WTC11 (cell line): Measurements from ENCODE around the gene ADAT3. TPM values are rescaled to one million over a fixed set of nuclear protein-coding genes. Genes with fewer than 3 reads are reported as not detected.

Source experiments
- ATAC-seq: fragments of 200-7000 bp; cut with Tn5 transposase; 2 replicates; pipeline ENCODE4 v1.10.0; 2021; ENCODE audit warnings: mild to moderate bottlenecking, moderate library complexity
- CTCF ChIA-PET: fragments of 300-600 bp; sonication (Branson Sonifier 250); formaldehyde crosslinking; loops from one replicate; lab custom pipeline; 2021; ENCODE audit warnings: antibody characterized with exemption; lab: Charles Lee
- POLR2A ChIA-PET: fragments of 350-600 bp; sonication (Branson Sonifier 250); formaldehyde crosslinking; loops from one replicate; lab custom pipeline; 2021; ENCODE audit warnings: antibody characterized with exemption; lab: Charles Lee
- DNase-seq: peaks from one replicate; pipeline ENCODE4 v3.0.0; 2021; ENCODE audit warnings: low spot score
- H3K27ac Mint-ChIP-seq: 2 replicates; pipeline ENCODE4 v1.8.0; 2021; ENCODE audit warnings: mixed read lengths
- H3K27me3 Mint-ChIP-seq: 2 replicates; pipeline ENCODE4 v1.8.0; 2021; ENCODE audit warnings: low read depth, mild to moderate bottlenecking, moderate library complexity, mixed read lengths
- H3K36me3 Mint-ChIP-seq: 2 replicates; pipeline ENCODE4 v1.8.0; 2021; ENCODE audit warnings: mixed read lengths
- H3K4me1 Mint-ChIP-seq: 2 replicates; pipeline ENCODE4 v1.8.0; 2022; ENCODE audit warnings: mixed read lengths
- H3K4me3 Mint-ChIP-seq: 2 replicates; pipeline ENCODE4 v1.8.0; 2021; ENCODE audit warnings: mild to moderate bottlenecking, moderate library complexity, mixed read lengths
- H3K9me3 Mint-ChIP-seq: 2 replicates; pipeline ENCODE4 v1.8.0; 2021; ENCODE audit warnings: mixed read lengths
- ATF1 ChIP-seq: sonication (generic); formaldehyde crosslinking; IDR thresholded peaks from 2 replicates; pipeline ENCODE4 v1.8.1; 2023; ENCODE audit warnings: mild to moderate bottlenecking, moderate library complexity, missing genetic modification reagents
- CREB1 ChIP-seq: sonication (generic); formaldehyde crosslinking; IDR thresholded peaks from 2 replicates; pipeline ENCODE4 v1.8.0; 2023; ENCODE audit warnings: mild to moderate bottlenecking, missing genetic modification reagents
- ELF4 ChIP-seq: sonication (generic); formaldehyde crosslinking; IDR thresholded peaks from 2 replicates; pipeline ENCODE4 v1.8.1; 2022; ENCODE audit warnings: low read depth, mild to moderate bottlenecking, moderate library complexity, missing genetic modification reagents
- FOXP1 ChIP-seq: sonication (generic); formaldehyde crosslinking; IDR thresholded peaks from 2 replicates; pipeline ENCODE4 v1.8.0; 2022; ENCODE audit warnings: missing genetic modification reagents, mild to moderate bottlenecking, moderate library complexity, borderline replicate concordance
- GTF2I ChIP-seq: fragments of 250-450 bp; sonication (Bioruptor Pico); conservative IDR thresholded peaks from 2 replicates; pipeline ENCODE4 v1.4.0; 2021; ENCODE audit warnings: mild to moderate bottlenecking
- HMGA2 ChIP-seq: fragments of 250-450 bp; sonication (Bioruptor Pico); IDR thresholded peaks from 2 replicates; pipeline ENCODE4 v1.4.0; 2021; ENCODE audit warnings: mild to moderate bottlenecking, moderate library complexity
- JAZF1 ChIP-seq: fragments of 250-450 bp; sonication (Bioruptor Pico); IDR thresholded peaks from 2 replicates; pipeline ENCODE4 v1.9.0; 2021; ENCODE audit warnings: moderate library complexity, mild to moderate bottlenecking, inconsistent platforms
- KAT7 ChIP-seq: sonication (generic); formaldehyde crosslinking; IDR thresholded peaks from 2 replicates; pipeline ENCODE4 v1.8.1; 2023; ENCODE audit warnings: missing genetic modification reagents, mild to moderate bottlenecking, borderline replicate concordance
- MXD4 ChIP-seq: fragments of 250-450 bp; sonication (Bioruptor Pico); IDR thresholded peaks from 2 replicates; pipeline ENCODE4 v1.8.0; 2021; ENCODE audit warnings: mild to moderate bottlenecking, moderate library complexity, borderline replicate concordance
- NFATC4 ChIP-seq: fragments of 250-450 bp; sonication (Bioruptor Pico); IDR thresholded peaks from 2 replicates; pipeline ENCODE4 v1.9.0; 2021; ENCODE audit warnings: mild to moderate bottlenecking
- NR1H2 ChIP-seq: sonication (generic); formaldehyde crosslinking; IDR thresholded peaks from 2 replicates; pipeline ENCODE4 v1.9.0; 2021; ENCODE audit warnings: mild to moderate bottlenecking, moderate library complexity, missing genetic modification reagents
- RELA ChIP-seq: sonication (generic); formaldehyde crosslinking; IDR thresholded peaks from 2 replicates; pipeline ENCODE4 v1.8.1; 2022; ENCODE audit warnings: missing genetic modification reagents, mild to moderate bottlenecking, borderline replicate concordance
- SMAD3 ChIP-seq: sonication (generic); formaldehyde crosslinking; IDR thresholded peaks from 2 replicates; pipeline ENCODE4 v1.8.0; 2022; ENCODE audit warnings: missing genetic modification reagents, mild to moderate bottlenecking, borderline replicate concordance
- TP53 ChIP-seq: sonication (generic); formaldehyde crosslinking; IDR thresholded peaks from 2 replicates; pipeline ENCODE4 v1.8.1; 2023; ENCODE audit warnings: mild to moderate bottlenecking, missing genetic modification reagents
- ZNF232 ChIP-seq: sonication (generic); formaldehyde crosslinking; IDR thresholded peaks from 2 replicates; pipeline ENCODE4 v1.8.0; 2022; ENCODE audit warnings: mild to moderate bottlenecking, missing genetic modification reagents
- ZNF263 ChIP-seq: sonication (generic); formaldehyde crosslinking; IDR thresholded peaks from 2 replicates; pipeline ENCODE4 v1.8.1; 2022; ENCODE audit warnings: low read depth, mild to moderate bottlenecking, moderate library complexity, missing genetic modification reagents
- ZNF423 ChIP-seq: fragments of 250-450 bp; sonication (Bioruptor Pico); IDR thresholded peaks from 2 replicates; pipeline ENCODE4 v2.1.2; 2022; ENCODE audit warnings: mild to moderate bottlenecking, moderate library complexity
- total RNA-seq: library from RNA; stranded (reverse); gene quantifications from 3 replicates; pipeline ENCODE4 v1.2.3, GENCODE V29; 2021
- TF ChIP-seq, protein P1 (sequence below): sonication (generic); formaldehyde crosslinking; IDR thresholded peaks from 2 replicates; pipeline ENCODE4 v1.8.1; 2023; ENCODE audit warnings: mild to moderate bottlenecking, missing genetic modification reagents
- TF ChIP-seq, protein P2 (sequence below): sonication (generic); formaldehyde crosslinking; IDR thresholded peaks from 2 replicates; pipeline ENCODE4 v1.8.1; 2022; ENCODE audit warnings: mild to moderate bottlenecking, moderate library complexity, missing genetic modification reagents
- TF ChIP-seq, protein P3 (sequence below): fragments of 200-600 bp; IDR thresholded peaks from 2 replicates; pipeline ENCODE4 v1.8.0; 2022; ENCODE audit warnings: antibody characterized with exemption
- TF ChIP-seq, protein P4 (sequence below): sonication (generic); formaldehyde crosslinking; IDR thresholded peaks from 2 replicates; pipeline ENCODE4 v1.8.0; 2022; ENCODE audit warnings: mild to moderate bottlenecking, missing genetic modification reagents
- TF ChIP-seq, protein P5 (sequence below): sonication (generic); formaldehyde crosslinking; IDR thresholded peaks from 2 replicates; pipeline ENCODE4 v1.8.0; 2023; ENCODE audit warnings: missing genetic modification reagents, mild to moderate bottlenecking, borderline replicate concordance
- TF ChIP-seq, protein P6 (sequence below): fragments of 250-450 bp; sonication (Bioruptor Pico); IDR thresholded peaks from 2 replicates; pipeline ENCODE4 v1.9.0; 2021; ENCODE audit warnings: mild to moderate bottlenecking

ADAT3 gene
- total RNA-seq, 1 experiment from 2014 or later: 20.3 TPM

DNA sequence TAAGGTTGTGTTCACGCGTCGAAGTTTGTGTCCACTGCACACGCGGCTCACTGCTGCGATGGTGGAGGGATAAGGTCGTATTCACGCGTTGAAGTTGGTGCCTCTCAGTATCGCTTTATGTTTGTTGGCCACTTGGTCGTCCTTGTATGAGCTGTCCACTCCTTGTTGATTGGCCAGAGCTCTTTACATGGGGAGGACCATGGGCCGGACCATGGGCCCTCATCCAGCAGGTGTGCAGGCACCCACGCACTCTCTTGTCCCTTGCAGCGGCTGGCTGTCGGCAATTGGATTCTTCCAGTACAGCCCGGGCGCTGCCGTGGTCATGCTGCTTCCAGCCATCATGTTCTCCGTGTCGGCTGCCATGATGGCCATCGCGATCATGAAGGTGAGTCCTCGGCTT is 17.6 kb downstream of the ADAT3 start:
- H3K36me3 Mint-ChIP-seq: peaks cover 35% of the 10 kb centered on the region
- no peak for DNase-seq
- H3K4me3 Mint-ChIP-seq: no peak overlapping the region
- no peak overlapping the region for H3K27ac Mint-ChIP-seq
- no peaks in the 10 kb centered on the region for H3K4me1 Mint-ChIP-seq
- ChIA-PET POLR2A (no interaction called here), CTCF (interaction anchor here (0.5 kb wide), 1 partner anchor 94 kb away, joined by 3 read pairs; no protein-coding TSS in a partner anchor)
- H3K27me3 Mint-ChIP-seq: peaks cover 4% of the 10 kb centered on the region; the same call in 1 of the 2 replicates
- no peaks in the 10 kb centered on the region for H3K9me3 Mint-ChIP-seq
- ATAC-seq: no peak
- no peak for TF ChIP-seq ELF4
- TF ChIP-seq TP53 (CRISPR knock-in tag): no peak
- 0 out of 2 replicates have a peak, but pooled peaks have one; percentile 45 for TF ChIP-seq GTF2I
- TF ChIP-seq, protein P1, sequence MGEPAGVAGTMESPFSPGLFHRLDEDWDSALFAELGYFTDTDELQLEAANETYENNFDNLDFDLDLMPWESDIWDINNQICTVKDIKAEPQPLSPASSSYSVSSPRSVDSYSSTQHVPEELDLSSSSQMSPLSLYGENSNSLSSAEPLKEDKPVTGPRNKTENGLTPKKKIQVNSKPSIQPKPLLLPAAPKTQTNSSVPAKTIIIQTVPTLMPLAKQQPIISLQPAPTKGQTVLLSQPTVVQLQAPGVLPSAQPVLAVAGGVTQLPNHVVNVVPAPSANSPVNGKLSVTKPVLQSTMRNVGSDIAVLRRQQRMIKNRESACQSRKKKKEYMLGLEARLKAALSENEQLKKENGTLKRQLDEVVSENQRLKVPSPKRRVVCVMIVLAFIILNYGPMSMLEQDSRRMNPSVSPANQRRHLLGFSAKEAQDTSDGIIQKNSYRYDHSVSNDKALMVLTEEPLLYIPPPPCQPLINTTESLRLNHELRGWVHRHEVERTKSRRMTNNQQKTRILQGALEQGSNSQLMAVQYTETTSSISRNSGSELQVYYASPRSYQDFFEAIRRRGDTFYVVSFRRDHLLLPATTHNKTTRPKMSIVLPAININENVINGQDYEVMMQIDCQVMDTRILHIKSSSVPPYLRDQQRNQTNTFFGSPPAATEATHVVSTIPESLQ: no peak
- TF ChIP-seq RELA (CRISPR knock-in tag): no peak
- no peak for TF ChIP-seq ATF1
- TF ChIP-seq, all 79 proteins: peak for 1

DNA sequence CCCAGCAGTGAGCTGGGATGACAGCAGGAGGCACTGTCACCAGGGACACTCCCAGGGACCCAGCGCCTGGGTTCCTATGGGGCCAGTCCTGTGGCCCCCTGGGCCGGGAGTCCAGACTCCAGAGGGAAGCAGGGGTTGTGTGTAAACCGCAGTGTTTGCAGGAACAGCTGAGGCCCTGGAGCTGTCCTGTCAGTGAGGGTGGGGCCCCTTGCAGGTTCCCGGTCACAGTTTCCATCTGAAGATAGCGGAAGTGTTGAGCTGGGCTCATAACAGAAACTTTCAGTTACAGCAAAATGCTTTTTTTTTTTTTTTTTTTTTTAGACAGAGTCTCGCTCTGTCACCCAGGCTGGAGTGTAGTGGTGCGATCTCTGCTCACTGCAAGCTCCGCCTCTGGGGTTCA is 18.1 kb downstream of the ADAT3 start:
- TF ChIP-seq, protein P2, sequence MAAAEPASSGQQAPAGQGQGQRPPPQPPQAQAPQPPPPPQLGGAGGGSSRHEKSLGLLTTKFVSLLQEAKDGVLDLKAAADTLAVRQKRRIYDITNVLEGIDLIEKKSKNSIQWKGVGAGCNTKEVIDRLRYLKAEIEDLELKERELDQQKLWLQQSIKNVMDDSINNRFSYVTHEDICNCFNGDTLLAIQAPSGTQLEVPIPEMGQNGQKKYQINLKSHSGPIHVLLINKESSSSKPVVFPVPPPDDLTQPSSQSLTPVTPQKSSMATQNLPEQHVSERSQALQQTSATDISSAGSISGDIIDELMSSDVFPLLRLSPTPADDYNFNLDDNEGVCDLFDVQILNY (CRISPR knock-in tag): no peak
- TF ChIP-seq NR1H2 (CRISPR knock-in tag) (no peak), CREB1 (CRISPR knock-in tag) (no peak), FOXP1 (no peak), ZNF232 (CRISPR knock-in tag) (no peak), ZNF263 (no peak), KAT7 (CRISPR knock-in tag) (no peak), SMAD3 (CRISPR knock-in tag) (no peak), MXD4 (CRISPR knock-in tag) (no peak), JAZF1 (CRISPR knock-in tag) (no peak), HMGA2 (CRISPR knock-in tag) (no peak), ZNF423 (CRISPR knock-in tag) (no peak), NFATC4 (CRISPR knock-in tag) (no peak)
- TF ChIP-seq, protein P3, sequence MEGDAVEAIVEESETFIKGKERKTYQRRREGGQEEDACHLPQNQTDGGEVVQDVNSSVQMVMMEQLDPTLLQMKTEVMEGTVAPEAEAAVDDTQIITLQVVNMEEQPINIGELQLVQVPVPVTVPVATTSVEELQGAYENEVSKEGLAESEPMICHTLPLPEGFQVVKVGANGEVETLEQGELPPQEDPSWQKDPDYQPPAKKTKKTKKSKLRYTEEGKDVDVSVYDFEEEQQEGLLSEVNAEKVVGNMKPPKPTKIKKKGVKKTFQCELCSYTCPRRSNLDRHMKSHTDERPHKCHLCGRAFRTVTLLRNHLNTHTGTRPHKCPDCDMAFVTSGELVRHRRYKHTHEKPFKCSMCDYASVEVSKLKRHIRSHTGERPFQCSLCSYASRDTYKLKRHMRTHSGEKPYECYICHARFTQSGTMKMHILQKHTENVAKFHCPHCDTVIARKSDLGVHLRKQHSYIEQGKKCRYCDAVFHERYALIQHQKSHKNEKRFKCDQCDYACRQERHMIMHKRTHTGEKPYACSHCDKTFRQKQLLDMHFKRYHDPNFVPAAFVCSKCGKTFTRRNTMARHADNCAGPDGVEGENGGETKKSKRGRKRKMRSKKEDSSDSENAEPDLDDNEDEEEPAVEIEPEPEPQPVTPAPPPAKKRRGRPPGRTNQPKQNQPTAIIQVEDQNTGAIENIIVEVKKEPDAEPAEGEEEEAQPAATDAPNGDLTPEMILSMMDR: no peak
- TF ChIP-seq, protein P4, sequence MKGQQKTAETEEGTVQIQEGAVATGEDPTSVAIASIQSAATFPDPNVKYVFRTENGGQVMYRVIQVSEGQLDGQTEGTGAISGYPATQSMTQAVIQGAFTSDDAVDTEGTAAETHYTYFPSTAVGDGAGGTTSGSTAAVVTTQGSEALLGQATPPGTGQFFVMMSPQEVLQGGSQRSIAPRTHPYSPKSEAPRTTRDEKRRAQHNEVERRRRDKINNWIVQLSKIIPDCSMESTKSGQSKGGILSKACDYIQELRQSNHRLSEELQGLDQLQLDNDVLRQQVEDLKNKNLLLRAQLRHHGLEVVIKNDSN (CRISPR knock-in tag): no peak
- TF ChIP-seq, protein P5, sequence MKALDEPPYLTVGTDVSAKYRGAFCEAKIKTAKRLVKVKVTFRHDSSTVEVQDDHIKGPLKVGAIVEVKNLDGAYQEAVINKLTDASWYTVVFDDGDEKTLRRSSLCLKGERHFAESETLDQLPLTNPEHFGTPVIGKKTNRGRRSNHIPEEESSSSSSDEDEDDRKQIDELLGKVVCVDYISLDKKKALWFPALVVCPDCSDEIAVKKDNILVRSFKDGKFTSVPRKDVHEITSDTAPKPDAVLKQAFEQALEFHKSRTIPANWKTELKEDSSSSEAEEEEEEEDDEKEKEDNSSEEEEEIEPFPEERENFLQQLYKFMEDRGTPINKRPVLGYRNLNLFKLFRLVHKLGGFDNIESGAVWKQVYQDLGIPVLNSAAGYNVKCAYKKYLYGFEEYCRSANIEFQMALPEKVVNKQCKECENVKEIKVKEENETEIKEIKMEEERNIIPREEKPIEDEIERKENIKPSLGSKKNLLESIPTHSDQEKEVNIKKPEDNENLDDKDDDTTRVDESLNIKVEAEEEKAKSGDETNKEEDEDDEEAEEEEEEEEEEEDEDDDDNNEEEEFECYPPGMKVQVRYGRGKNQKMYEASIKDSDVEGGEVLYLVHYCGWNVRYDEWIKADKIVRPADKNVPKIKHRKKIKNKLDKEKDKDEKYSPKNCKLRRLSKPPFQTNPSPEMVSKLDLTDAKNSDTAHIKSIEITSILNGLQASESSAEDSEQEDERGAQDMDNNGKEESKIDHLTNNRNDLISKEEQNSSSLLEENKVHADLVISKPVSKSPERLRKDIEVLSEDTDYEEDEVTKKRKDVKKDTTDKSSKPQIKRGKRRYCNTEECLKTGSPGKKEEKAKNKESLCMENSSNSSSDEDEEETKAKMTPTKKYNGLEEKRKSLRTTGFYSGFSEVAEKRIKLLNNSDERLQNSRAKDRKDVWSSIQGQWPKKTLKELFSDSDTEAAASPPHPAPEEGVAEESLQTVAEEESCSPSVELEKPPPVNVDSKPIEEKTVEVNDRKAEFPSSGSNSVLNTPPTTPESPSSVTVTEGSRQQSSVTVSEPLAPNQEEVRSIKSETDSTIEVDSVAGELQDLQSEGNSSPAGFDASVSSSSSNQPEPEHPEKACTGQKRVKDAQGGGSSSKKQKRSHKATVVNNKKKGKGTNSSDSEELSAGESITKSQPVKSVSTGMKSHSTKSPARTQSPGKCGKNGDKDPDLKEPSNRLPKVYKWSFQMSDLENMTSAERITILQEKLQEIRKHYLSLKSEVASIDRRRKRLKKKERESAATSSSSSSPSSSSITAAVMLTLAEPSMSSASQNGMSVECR: no peak
- TF ChIP-seq, protein P6, sequence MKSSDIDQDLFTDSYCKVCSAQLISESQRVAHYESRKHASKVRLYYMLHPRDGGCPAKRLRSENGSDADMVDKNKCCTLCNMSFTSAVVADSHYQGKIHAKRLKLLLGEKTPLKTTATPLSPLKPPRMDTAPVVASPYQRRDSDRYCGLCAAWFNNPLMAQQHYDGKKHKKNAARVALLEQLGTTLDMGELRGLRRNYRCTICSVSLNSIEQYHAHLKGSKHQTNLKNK (CRISPR knock-in tag): no peak
- CTCF ChIA-PET: interaction anchor here (0.5 kb wide), 1 partner anchor 94 kb away, joined by 3 read pairs; no protein-coding TSS in a partner anchor
- no peaks in the 10 kb centered on the region for H3K4me1 Mint-ChIP-seq
- DNase-seq (no peak), ATAC-seq (no peak)
- H3K4me3 Mint-ChIP-seq: no peak overlapping the region
- H3K27me3 Mint-ChIP-seq: peaks cover 8% of the 10 kb centered on the region; the same call in 1 of the 2 replicates
- peaks cover 31% of the 10 kb centered on the region for H3K36me3 Mint-ChIP-seq
- H3K9me3 Mint-ChIP-seq: no peaks in the 10 kb centered on the region
- POLR2A ChIA-PET: no interaction called here
- H3K27ac Mint-ChIP-seq: no peak overlapping the region
